GM06990 (cell line): ENCODE results near the gene TRPM3.

Source experiments
- DNase-seq: peaks from one replicate; pipeline ENCODE4 v3.0.0-alpha.2; 2011; ENCODE audit not compliant: insufficient read length; ENCODE audit errors: extremely low read depth
- H3K27me3 ChIP-seq: replicated peaks from 2 replicates; pipeline ENCODE4 v1.6.0; 2011; ENCODE audit warnings: low read length; ENCODE audit not compliant: control insufficient read depth, insufficient read depth
- H3K36me3 ChIP-seq: 2 replicates; pipeline ENCODE4 v1.5.1; 2011; ENCODE audit warnings: low read length; ENCODE audit not compliant: control insufficient read depth, insufficient read depth
- H3K4me3 ChIP-seq: replicated peaks from 2 replicates; pipeline ENCODE4 v1.5.1; 2011; ENCODE audit warnings: low read depth, mild to moderate bottlenecking, control low read depth, low read length
- CTCF ChIP-seq: IDR thresholded peaks from 2 replicates; pipeline ENCODE4 v1.5.1; 2011; ENCODE audit warnings: low read length, control low read depth, mild to moderate bottlenecking, inconsistent platforms; ENCODE audit not compliant: insufficient read depth, poor library complexity, severe bottlenecking

The TRPM3 gene

GRCh38 chr9:71121275-71122021, at the start of gene TRPM3:
Gene TRPM3 (minus strand): TSS chr9:71121621. CDS start chr9:71121354, 267 bp downstream.
- DNase-seq, result no peak
- Histone ChIP-seq H3K4me3 (no peak within 1 kb of the TSS), H3K27me3 (peaks cover 2% of the 10 kb centered on the region; the same call in 1 of the 2 replicates)

GRCh38 chr9:71168418-71168817, 47.0 kb upstream of the TRPM3 start:
- no peaks in the 10 kb centered on the region for H3K27me3 ChIP-seq
- DNase-seq, result no peak
- TF ChIP-seq CTCF, result no peak
- H3K36me3 ChIP-seq, result no peaks in the 10 kb centered on the region
- no peak overlapping the region for H3K4me3 ChIP-seq

More at GRCh38 chr9:71121275-71122021, at the start of gene TRPM3:
- H3K36me3 ChIP-seq, result no peaks in the 10 kb centered on the region
- TF ChIP-seq CTCF, result no peak

- Histone ChIP-seq H3K27me3 (no peaks in the 10 kb centered on the region), H3K36me3 (no peaks in the 10 kb centered on the region), H3K4me3 (no peak overlapping the region)
- no peak for TF ChIP-seq CTCF
- no peak for DNase-seq
These were observed 40.7 kb upstream of the TRPM3 start for GRCh38 chr9:71162126-71162525.

GRCh38 chr9:71157731-71158130, 36.3 kb upstream of the TRPM3 start:
- Histone ChIP-seq H3K27me3 (no peaks in the 10 kb centered on the region), H3K4me3 (no peak overlapping the region), H3K36me3 (no peaks in the 10 kb centered on the region)
- TF ChIP-seq CTCF, result no peak
- DNase-seq, result no peak

GRCh38 chr9:71147368-71147767, 25.9 kb upstream of the TRPM3 start:
- no peak for TF ChIP-seq CTCF
- no peaks in the 10 kb centered on the region for H3K36me3 ChIP-seq
- H3K4me3 ChIP-seq, result no peak overlapping the region
- H3K27me3 ChIP-seq, result no peaks in the 10 kb centered on the region
- no peak for DNase-seq
